Uterus (tissue), 4 donors: ENCODE results near the gene GDPD1. TPM values are rescaled to one million over a fixed set of nuclear protein-coding genes. Genes with fewer than 3 reads are reported as not detected.
"Not testable (repeated sequence)": the region's sequence is repeated elsewhere in the genome, so short reads cannot be mapped to it uniquely, and the experiment has no call there.

Source experiments
- DNase-seq, 2 donors: peaks; one replicate each; pipeline ENCODE4 v3.0.0-alpha.2; 2019 to 2020
- H3K27ac ChIP-seq, 2 donors: fragments of 200-600 bp; sonication (generic); 1 replicate in 1 of 2; 2 replicates in 1 of 2; pipeline ENCODE4 v1.5.1; 2016 to 2018
- H3K27me3 ChIP-seq, 2 donors: fragments of 200-600 bp; sonication (generic); one replicate each; pipeline ENCODE4 v1.5.1; 2018 to 2019; ENCODE audit warnings: control low read depth in 1 of 2
- H3K36me3 ChIP-seq, 2 donors: fragments of 200-600 bp; sonication (generic); one replicate each; pipeline ENCODE4 v1.5.1; 2019; ENCODE audit warnings: control low read depth in 1 of 2
- H3K4me1 ChIP-seq, 2 donors: fragments of 200-600 bp; sonication (generic); one replicate each; pipeline ENCODE4 v1.5.1; 2018 to 2019; ENCODE audit warnings: control low read depth in 1 of 2
- H3K4me3 ChIP-seq, 2 donors: fragments of 200-600 bp; sonication (generic); 1 replicate in 1 of 2; 2 replicates in 1 of 2; pipeline ENCODE4 v1.5.1; 2018 to 2019; ENCODE audit warnings: mild to moderate bottlenecking in 1 of 2
- H3K9me3 ChIP-seq, 2 donors: fragments of 200-600 bp; sonication (generic); one replicate each; pipeline ENCODE4 v1.5.1; 2019; ENCODE audit warnings: control low read depth in 1 of 2
- POLR2A ChIP-seq, 2 donors: fragments of 450-650 bp; IDR thresholded peaks; one replicate each; pipeline ENCODE4 v1.6.1; 2016; ENCODE audit warnings: antibody characterized with exemption in 2 of 2, mild to moderate bottlenecking in 1 of 2, moderate library complexity in 1 of 2
- intact Hi-C: fragments of 100-400 bp; cut with DNase I; formaldehyde crosslinking; loops from one replicate; pipeline ENCODE4 v1.15.1; 2023; ENCODE audit warnings: low total_unique reads
- total RNA-seq, 4 donors: library from RNA; depleted of rRNA in 3 of 4; stranded (reverse); fragments of >200 nt in 3 of 4; gene quantifications; one replicate each; pipeline versions ENCODE4 v1.1.0 to v1.2.4, GENCODE V29; 2014 to 2023
- TF ChIP-seq, protein P1 (sequence below), 4 experiments: fragments of 200-600 bp in 2 of 4; fragments of 450-650 bp in 2 of 4; sonication (generic) in 2 of 4; IDR thresholded peaks; one replicate each; pipeline ENCODE4 v1.5.1; 2016 to 2019; ENCODE audit warnings: antibody characterized with exemption in 4 of 4, mild to moderate bottlenecking in 2 of 4, moderate library complexity in 1 of 4
- donor health status: DM: yes; HTN: yes; CAD: no.

Gene GDPD1
- total RNA-seq, 4 donors from 2014 or later = 0.51 to 1.9 (median 1.2) TPM

DNA sequence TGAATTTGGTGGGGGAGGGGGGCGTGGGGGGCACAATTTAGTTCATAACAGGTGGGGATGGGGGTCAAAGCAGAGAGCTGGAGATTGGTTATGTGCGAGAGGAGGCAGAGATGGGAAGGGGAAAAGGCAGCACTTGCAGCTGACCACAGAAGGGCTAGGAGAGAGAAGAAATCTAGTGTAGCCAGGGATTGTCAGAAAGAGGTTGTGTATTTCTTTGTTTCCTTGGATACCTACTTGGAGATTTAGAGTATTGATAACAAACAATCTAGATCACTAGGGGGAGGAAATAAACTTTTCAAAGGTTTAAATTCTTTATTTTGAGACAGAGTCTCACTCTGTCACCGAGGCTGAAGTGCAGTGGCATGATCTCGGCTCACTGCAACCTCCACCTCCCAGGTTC lies 64.0 kb downstream of the GDPD1 start:
- Histone ChIP-seq H3K4me1 (no peaks in the 10 kb centered on the region), H3K27me3 (no peaks in the 10 kb centered on the region), H3K36me3 (no peaks in the 10 kb centered on the region), H3K4me3 (no peak overlapping the region), H3K9me3 (no peaks in the 10 kb centered on the region), H3K27ac (no peak overlapping the region)
- DNase-seq = no peak
- intact Hi-C loops = no loop called here
- no peak for TF ChIP-seq POLR2A (IDR thresholded peaks at IDR 0.05)
- TF ChIP-seq, protein P1, sequence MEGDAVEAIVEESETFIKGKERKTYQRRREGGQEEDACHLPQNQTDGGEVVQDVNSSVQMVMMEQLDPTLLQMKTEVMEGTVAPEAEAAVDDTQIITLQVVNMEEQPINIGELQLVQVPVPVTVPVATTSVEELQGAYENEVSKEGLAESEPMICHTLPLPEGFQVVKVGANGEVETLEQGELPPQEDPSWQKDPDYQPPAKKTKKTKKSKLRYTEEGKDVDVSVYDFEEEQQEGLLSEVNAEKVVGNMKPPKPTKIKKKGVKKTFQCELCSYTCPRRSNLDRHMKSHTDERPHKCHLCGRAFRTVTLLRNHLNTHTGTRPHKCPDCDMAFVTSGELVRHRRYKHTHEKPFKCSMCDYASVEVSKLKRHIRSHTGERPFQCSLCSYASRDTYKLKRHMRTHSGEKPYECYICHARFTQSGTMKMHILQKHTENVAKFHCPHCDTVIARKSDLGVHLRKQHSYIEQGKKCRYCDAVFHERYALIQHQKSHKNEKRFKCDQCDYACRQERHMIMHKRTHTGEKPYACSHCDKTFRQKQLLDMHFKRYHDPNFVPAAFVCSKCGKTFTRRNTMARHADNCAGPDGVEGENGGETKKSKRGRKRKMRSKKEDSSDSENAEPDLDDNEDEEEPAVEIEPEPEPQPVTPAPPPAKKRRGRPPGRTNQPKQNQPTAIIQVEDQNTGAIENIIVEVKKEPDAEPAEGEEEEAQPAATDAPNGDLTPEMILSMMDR (IDR thresholded peaks at IDR 0.05) = no peak

DNA sequence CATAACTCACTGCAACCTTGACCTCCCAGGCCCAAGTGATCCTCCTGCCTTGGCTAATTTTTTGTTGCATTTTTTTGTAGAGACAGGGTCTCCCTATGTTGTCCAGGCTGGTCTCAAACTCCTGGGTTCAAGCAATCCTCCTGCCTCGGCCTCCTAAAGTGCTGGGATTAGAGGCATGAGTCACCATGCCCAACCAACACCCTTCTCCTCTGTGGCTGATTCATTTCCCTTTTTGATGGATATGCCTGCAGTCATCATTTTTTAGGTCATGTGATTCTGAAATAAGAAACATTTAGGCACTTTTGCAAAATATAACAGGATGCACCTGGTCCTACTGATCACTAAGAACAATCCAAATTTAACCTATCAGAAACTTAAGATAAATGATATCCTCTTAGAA lies 67.1 kb downstream of the GDPD1 start:
- Histone ChIP-seq H3K36me3 (no peaks in the 10 kb centered on the region), H3K4me3 (no peak overlapping the region), H3K4me1 (no peaks in the 10 kb centered on the region), H3K27me3 (no peaks in the 10 kb centered on the region), H3K27ac (no peak overlapping the region), H3K9me3 (no peaks in the 10 kb centered on the region)
- no peak for DNase-seq
- TF ChIP-seq, protein P1 (IDR thresholded peaks at IDR 0.05) = no peak
- TF ChIP-seq POLR2A (IDR thresholded peaks at IDR 0.05) = no peak
- intact Hi-C loops = no loop called here

DNA sequence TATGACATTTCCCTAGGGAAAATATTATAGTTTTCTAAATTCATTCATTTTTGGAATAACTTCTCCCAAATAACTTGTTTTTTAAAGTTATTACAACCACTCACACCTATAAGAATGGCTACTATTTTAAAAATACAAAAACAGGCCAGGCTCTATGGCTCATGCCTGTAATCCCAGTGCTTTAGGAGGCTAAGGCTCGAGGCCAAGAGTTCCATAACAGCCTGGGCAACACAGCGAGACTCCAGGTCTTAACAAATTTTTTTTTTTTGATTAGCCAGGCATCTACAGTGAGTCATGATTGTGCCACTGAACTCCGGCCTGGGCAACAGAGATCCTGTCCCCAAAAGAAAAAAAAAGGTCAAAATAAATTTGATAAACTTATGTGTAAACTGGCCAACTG lies 67.6 kb downstream of the GDPD1 start:
- intact Hi-C loops = no loop called here
- no peak overlapping the region for H3K27ac ChIP-seq

DNA sequence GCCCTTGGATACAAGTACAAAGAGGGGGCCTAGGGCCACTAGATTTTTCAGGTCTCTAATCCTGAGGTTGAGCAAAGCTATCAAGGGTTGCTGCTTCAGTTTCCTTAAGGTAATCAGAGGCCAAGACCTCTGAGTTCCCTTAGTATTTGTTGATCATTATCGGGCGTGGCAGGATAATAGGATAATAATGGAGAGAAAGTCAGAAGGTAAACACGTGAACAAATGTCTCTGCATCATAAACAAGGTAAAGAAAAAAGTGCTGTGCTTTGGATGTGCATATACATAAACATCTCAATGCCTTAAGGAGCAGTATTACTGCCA lies 69.6 kb downstream of the GDPD1 start:
- H3K4me3 ChIP-seq = no peak overlapping the region
- intact Hi-C loops = no loop called here
- no peaks in the 10 kb centered on the region for H3K9me3 ChIP-seq
- no peaks in the 10 kb centered on the region for H3K4me1 ChIP-seq
- H3K27me3 ChIP-seq = no peaks in the 10 kb centered on the region
- no peaks in the 10 kb centered on the region for H3K36me3 ChIP-seq
- no peak for DNase-seq
- H3K27ac ChIP-seq = no peak overlapping the region
- TF ChIP-seq POLR2A (IDR thresholded peaks at IDR 0.05) = no peak
- TF ChIP-seq, protein P1 (IDR thresholded peaks at IDR 0.05) = no peak

More for the DNA sequence above, 67.6 kb downstream of the GDPD1 start:
- Histone ChIP-seq H3K27me3 (no peaks in the 10 kb centered on the region), H3K9me3 (no peaks in the 10 kb centered on the region), H3K4me3 (no peak overlapping the region), H3K36me3 (no peaks in the 10 kb centered on the region), H3K4me1 (no peaks in the 10 kb centered on the region)
- no peak for TF ChIP-seq POLR2A (IDR thresholded peaks at IDR 0.05)
- TF ChIP-seq, protein P1 (IDR thresholded peaks at IDR 0.05) = no peak
- no peak for DNase-seq

DNA sequence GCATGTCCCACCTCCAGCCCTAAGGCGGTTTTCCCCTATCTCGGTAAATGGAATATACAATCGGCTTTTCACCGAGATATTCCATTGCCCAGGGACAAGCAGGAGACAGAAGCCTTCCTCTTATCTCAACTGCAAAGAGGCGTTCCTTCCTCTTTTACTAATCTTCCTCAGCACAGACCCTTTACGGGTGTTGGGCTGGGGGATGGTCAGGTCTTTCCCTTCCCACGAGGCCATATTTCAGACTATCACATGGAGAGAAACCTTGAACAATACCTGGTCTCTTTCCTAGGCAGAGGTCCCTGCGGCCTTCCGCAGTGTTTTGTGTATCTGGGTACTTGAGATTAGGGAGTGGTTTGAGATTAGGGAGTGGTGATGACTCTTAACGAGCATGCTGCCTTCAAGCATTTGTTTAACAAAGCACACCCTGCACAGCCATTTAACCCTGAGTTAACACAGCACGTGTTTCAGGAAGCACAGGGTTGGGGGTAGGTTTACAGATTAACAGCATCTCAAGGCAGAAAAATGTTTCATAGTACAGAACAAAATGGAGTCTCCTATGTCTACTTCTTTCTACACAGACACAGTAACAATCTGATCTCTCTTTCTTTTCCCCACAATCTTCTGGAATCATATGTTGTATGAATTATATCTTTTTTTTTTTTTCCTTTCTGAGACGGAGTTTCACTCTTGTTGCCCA lies 70.1 kb downstream of the GDPD1 start:
- DNase-seq, H3K9me3 ChIP-seq, H3K4me3 ChIP-seq, intact Hi-C loops, H3K36me3 ChIP-seq, H3K27me3 ChIP-seq, H3K4me1 ChIP-seq, H3K27ac ChIP-seq: not testable (repeated sequence)

DNA sequence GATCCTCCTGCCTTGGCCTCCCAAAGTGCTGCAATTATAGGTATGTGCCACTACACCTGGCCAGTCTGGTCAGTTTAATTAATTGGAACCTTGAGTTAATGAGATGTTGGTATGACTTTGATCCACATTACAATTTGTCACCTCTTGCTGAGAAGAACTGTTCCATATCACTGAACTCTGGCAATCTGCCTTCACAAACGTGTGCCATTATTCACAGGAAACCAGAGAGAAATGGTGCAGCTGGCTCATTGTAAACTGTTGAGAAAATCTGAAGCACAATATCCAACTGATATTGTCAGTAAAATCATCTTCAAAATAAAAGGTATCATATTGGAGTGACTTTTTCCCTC lies 71.8 kb downstream of the GDPD1 start:
- H3K27me3 ChIP-seq = no peaks in the 10 kb centered on the region
- H3K9me3 ChIP-seq = no peaks in the 10 kb centered on the region
- intact Hi-C loops = no loop called here
- no peak overlapping the region for H3K27ac ChIP-seq
- no peaks in the 10 kb centered on the region for H3K4me1 ChIP-seq
- DNase-seq = no peak
- TF ChIP-seq, protein P1 (IDR thresholded peaks at IDR 0.05) = no peak
- TF ChIP-seq POLR2A (IDR thresholded peaks at IDR 0.05) = no peak
- H3K36me3 ChIP-seq = no peaks in the 10 kb centered on the region
- H3K4me3 ChIP-seq = no peak overlapping the region
